GM12891 (cell line): ENCODE data around the gene HEBP2.
"Not testable (repeated sequence)": the region's sequence is repeated elsewhere in the genome, so short reads cannot be mapped to it uniquely, and the experiment has no call there.

Experiments used
- DNase-seq: peaks from one replicate; pipeline ENCODE4 v3.0.0; 2011; ENCODE audit warnings: low spot score; ENCODE audit not compliant: insufficient read length
- FAIRE-seq: peaks from 2 replicates; lab custom pipeline; 2011; peaks lifted over from hg19 to GRCh38; lab: Jason Lieb, UNC
- PAX5 ChIP-seq: IDR thresholded peaks from 2 replicates; pipeline ENCODE4 v1.6.1; 2011; ENCODE audit warnings: low read length, moderate library complexity, mild to moderate bottlenecking; ENCODE audit not compliant: insufficient read depth, severe bottlenecking
- POLR2A ChIP-seq: IDR thresholded peaks from 2 replicates; pipeline ENCODE4 v1.6.1; 2011; ENCODE audit warnings: low read depth, low read length, control low read depth
- POLR2AphosphoS5 ChIP-seq: IDR thresholded peaks from 2 replicates; pipeline ENCODE4 v1.6.1; 2011; ENCODE audit warnings: low read depth, low read length, control low read depth
- POU2F2 ChIP-seq: IDR thresholded peaks from 2 replicates; pipeline ENCODE4 v1.6.1; 2011; ENCODE audit warnings: low read depth, mild to moderate bottlenecking, control low read depth, low read length, moderate library complexity
- SPI1 ChIP-seq: IDR thresholded peaks from 2 replicates; pipeline ENCODE4 v1.6.1; 2011; ENCODE audit warnings: low read depth, low read length, control low read depth
- TAF1 ChIP-seq: IDR thresholded peaks from 2 replicates; pipeline ENCODE4 v1.6.1; 2011; ENCODE audit warnings: low read depth, low read length, control low read depth

HEBP2 gene

DNA sequence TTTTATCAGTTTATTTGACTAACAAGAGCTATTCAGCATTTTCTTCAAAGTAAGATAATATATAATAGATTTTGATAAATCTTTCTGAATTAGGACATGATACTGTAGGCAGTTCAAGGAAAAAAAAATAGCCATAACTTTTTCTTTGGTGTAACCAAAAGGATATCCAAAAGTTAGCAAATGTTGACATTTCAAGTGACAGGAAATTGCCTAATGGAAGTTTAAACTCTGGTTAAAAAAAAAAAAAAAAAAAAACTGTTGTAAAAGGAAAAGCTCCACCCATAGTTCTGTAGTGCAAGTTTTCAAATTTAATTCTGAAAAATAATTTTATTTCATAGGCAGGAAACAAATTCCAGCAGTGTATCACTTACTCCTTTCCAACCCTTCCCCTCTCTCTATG lies 18.8 kb downstream of the HEBP2 start:
- TF ChIP-seq TAF1 = no peak
- no peak for TF ChIP-seq PAX5
- TF ChIP-seq POLR2AphosphoS5 = no peak
- no peak for TF ChIP-seq SPI1
- TF ChIP-seq POLR2A = no peak
- TF ChIP-seq POU2F2 = no peak
- FAIRE-seq = no peak
- no peak for DNase-seq

DNA sequence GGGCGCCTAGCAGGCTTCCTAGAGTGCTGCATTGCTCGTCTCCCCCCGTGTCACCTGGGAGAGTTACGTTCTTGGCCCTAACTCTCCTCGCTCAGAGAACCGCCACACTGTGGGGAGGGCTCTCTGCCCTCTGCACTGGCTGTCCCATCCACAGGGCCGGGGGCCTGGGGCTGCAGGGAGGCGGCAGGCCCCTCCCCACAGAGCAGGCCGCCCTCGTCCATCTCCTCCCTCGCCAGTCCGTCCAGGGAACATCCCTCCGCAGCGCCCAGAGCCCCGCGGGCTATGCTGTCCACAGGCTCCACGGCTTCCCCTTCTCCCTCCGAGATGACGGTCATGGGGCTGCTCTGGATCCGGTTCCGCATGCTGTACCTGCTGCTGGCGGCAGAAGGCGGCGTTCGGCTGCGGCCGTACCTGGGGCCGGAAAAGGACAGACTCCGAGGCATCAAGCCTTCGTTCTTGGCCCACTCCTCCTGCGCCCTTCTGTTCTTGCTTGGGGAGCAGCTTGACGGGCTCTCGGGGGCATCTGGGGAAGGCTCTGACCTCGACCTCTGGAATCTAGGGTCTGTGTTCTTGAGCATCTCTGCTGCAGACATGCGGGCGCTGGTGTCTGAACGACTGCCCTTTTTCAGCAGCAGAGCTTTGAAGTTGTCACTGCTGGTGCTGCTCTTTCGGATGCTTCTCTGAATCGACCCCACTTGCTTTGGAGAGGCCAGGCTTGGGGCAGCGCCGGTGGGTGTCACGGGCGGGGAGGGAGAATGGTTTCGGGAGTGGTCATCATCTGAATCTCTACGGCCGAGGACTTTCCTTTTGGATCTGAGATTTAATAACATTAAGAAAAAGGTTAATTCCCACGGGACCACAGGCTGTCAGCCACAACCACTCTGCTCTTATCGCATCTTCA lies 20.2 kb downstream of the HEBP2 start:
- FAIRE-seq = no peak
- TF ChIP-seq TAF1 = no peak
- TF ChIP-seq SPI1 = no peak
- no peak for DNase-seq

DNA sequence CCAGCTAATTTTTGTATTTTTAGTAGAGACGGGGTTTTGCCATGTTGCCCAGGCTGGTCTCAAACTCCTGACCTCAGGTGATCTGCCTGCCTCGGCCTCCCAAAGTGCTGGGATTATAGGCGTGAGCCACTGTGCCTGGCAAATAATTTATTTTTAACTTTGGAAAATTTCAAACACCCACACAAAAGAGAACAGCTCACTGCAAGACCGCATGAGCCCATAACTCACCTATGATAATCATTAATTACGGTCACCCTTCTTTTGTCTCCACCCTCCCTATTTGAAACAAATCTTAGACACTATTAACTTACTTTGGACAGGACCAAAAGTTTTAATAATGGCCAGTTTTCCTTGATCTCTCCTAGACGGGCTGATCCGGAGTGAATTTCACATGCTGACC lies 21.2 kb downstream of the HEBP2 start:
- DNase-seq, FAIRE-seq: not testable (repeated sequence)

GRCh38 chr6:138426500-138427123 lies 22.6 kb downstream of the HEBP2 start:
- no peak for FAIRE-seq
- TF ChIP-seq PAX5 (no peak), POLR2A (no peak), POU2F2 (no peak), SPI1 (no peak), POLR2AphosphoS5 (no peak), TAF1 (no peak)

DNA sequence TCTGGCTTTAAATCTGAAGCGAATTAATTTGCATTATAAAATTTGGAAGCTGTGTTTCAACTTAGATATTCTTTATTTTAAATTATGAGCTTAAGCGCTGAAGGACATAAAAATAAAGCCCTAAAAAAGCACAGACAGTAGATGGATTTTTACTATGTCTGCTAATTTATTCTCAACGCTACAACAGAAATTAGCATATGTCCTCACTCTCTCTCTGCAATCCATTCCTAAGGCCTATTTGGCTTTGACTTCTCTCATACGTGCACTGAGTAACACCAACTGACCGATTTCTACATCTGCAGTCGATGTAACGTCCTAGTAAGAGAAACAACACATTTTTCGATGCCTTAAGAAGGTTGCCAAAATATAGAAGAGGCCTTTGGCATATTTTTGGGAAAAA lies 23.7 kb downstream of the HEBP2 start:
- no peak for TF ChIP-seq POLR2AphosphoS5
- no peak for TF ChIP-seq POU2F2
- TF ChIP-seq SPI1 = no peak
- no peak for TF ChIP-seq PAX5
- no peak for TF ChIP-seq POLR2A
- TF ChIP-seq TAF1 = no peak
- DNase-seq = no peak
- no peak for FAIRE-seq

More at GRCh38 chr6:138426500-138427123, 22.6 kb downstream of the HEBP2 start:
- DNase-seq = no peak

DNA sequence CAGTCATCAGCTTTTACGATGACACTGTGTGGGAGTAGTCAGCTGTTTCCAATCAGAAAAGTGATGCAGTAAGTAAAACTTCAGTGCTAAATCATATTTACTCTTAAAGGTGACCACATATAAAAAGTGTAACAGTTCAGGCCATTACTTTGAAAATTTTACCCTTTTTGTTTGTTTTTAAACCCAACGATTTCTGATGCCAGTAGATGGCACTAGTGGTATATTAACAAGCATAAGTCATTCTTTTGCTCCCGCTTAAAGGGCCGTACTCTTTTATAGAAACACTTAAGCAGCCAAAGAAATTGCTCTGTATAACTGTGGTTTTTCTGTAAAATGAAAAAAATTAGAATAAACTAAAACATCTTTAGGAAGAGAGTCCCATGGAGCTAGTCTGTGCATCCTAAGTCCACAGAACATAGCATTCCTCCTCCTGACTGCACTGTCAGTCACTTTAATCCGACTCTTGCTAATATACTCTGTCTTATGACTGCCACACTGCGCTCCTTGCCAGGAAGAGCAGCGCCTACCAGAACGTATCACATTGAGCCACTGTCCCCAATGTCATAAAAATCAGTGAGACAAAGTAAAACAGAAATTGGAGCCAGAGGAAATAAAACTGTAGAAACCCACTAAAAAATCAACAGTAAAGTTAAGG lies 25.0 kb downstream of the HEBP2 start:
- DNase-seq (peak; percentile 34), FAIRE-seq (peak; percentile 26)
- no peak for TF ChIP-seq POU2F2
- TF ChIP-seq SPI1 = no peak
- no peak for TF ChIP-seq POLR2AphosphoS5
- TF ChIP-seq POLR2A = no peak
- no peak for TF ChIP-seq TAF1
- no peak for TF ChIP-seq PAX5

DNA sequence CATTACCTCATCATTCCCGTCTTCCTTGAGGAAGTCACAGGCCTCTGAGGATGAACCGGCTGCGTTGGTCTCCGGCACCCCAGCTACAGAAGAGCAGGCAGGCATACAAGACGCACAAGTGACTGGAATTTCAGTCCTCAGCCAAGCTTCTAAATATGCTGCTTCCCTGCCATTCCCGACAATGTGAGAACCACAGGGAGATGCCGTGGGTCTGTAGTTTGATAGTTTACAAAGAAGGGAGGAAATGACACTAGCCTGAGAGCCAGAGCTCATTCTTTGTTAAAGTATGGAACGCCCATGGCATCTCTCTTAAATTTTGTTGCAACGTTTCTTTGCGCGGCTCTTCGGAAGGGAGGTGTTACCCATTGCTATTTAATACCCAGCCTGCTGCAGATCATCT lies 25.7 kb downstream of the HEBP2 start:
- FAIRE-seq (no peak), DNase-seq (no peak)
- TF ChIP-seq SPI1 (no peak), POLR2AphosphoS5 (no peak)

- DNase-seq (no peak), FAIRE-seq (no peak)
- TF ChIP-seq SPI1 = no peak
- no peak for TF ChIP-seq PAX5
- TF ChIP-seq POU2F2 = no peak
- no peak for TF ChIP-seq TAF1
Observed at GRCh38 chr6:138430361-138431145, 26.5 kb downstream of the HEBP2 start.

GRCh38 chr6:138431256-138432062 lies 27.4 kb downstream of the HEBP2 start:
- DNase-seq (no peak), FAIRE-seq (no peak)
- TF ChIP-seq SPI1 (peak; percentile 29; the same call in 1 of the 2 replicates), PAX5 (no peak), POLR2AphosphoS5 (no peak), POLR2A (no peak), POU2F2 (no peak), TAF1 (no peak)
